NB4 (cell line): ENCODE measurements around the gene ALDH16A1.

Experiments
- CTCF ChIP-seq: IDR thresholded peaks from one replicate; pipeline ENCODE4 v1.5.1; 2012; ENCODE audit warnings: low read depth, low read length
- MAX ChIP-seq: IDR thresholded peaks from 2 replicates; pipeline ENCODE4 v1.6.1; 2011; ENCODE audit warnings: low read depth, low read length
- MYC ChIP-seq: IDR thresholded peaks from 2 replicates; pipeline ENCODE4 v1.6.1; 2011; ENCODE audit warnings: low read depth, low read length
- POLR2A ChIP-seq: IDR thresholded peaks from 2 replicates; pipeline ENCODE4 v1.6.1; 2011; ENCODE audit warnings: mild to moderate bottlenecking; ENCODE audit not compliant: insufficient read length; ENCODE audit errors: extremely low read depth

- TF ChIP-seq CTCF (no peak), MYC (no peak), POLR2A (no peak), MAX (no peak)
These were observed 25.7 kb upstream of the ALDH16A1 start for GRCh38 chr19:49427339-49427738.
